HG02642 (cell line): ENCODE measurements around the gene RPS25.
"Not testable (repeated sequence)": the region's sequence is repeated elsewhere in the genome, so short reads cannot be mapped to it uniquely, and the experiment has no call there.

Experiments used
- ATAC-seq: cut with Tn5 transposase; IDR thresholded peaks from one replicate; pipeline ENCODE4 v1.9.1; 2021; ENCODE audit warnings: mild to moderate bottlenecking; ENCODE audit not compliant: unreplicated experiment, poor library complexity

The RPS25 gene

GRCh38 chr11:119019996-119020395 is 1.9 kb upstream of the RPS25 start:
- no peak for ATAC-seq

DNA sequence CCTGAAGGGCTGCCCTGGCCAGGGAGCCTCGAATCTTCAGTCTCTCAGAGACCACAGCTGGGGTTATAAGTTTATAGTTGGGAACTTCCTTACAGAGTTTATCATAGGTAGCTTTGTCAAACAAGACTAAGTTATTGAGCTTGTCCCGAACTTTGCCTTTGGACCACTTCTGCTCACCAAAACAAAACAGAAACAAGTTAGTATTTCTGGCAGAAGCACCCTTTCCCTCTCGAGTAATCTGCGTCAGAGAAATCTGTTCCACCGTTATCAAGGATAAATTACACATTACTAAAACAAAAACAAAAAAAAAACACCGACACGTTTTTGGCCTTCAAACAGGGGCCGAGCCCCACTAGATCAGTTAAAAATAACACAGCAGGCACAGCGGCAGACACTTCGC is 766 bp downstream of the RPS25 start:
- not testable (repeated sequence) for ATAC-seq

DNA sequence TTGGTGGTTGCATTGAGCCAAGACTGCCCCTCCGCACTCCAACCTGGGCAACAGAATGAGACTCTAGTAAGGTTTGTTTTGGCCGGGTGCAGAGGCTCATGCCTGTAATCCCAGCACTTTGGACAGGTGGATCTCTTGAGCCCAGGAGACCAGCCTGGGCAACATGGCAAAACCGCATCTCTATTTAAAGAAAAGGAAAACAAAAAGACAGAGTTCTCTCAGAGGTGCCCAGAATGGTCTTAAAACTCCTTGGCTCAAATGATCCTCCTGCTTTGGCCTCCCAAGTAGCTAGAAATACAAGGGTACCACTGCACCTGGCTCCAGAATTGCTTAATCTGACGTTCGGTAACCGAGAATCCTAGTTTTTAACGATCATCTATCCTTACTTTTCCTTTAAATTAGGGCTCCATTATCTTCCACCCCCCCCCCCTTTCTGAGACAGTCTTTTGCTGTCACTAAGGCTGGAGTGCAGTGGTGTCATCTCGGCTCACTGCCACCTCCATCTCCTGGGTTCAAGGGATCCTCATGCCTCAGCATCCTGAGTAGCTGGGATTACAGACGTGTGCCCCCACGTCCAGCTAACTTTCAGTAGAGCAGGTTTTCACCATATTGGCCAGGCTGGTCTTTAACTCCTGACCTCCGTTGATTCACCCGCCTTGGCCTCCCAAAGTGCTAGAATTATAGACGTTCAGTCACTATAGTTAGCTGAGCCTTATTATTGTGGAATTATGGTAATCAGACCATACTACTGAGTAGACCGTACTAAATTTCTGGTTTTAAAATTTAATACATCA is 1.7 kb downstream of the RPS25 start:
- no peak for ATAC-seq

GRCh38 chr11:119015054-119015611 is 3.0 kb downstream of the RPS25 start:
- ATAC-seq: no peak

GRCh38 chr11:119014209-119014924 is 3.8 kb downstream of the RPS25 start:
- no peak for ATAC-seq

DNA sequence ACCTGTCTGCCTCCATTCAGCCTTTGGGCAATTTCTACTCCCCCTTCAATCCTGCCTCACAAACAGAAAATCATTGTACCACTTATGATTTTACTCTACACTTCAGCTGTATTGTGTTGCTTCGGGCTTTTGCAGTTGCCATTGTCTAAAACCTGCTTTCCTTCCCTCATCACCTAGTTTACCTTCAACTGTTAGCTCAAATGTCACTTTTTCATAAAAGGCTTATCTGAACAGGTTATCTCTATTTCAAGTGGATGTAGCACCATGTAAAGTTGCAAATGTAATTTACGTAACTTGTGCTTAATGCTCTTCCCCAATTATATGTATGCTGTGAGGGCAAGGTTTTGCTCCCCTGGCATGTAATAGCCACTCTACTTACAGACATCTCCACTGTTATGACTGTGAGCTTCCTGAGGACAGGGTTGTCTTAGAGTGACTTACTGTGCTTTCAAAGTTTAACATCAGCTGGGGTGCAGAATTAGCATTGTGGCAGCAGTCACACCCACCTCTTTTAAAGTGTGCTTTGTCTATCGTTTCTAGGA is 5.4 kb downstream of the RPS25 start:
- ATAC-seq: no peak

DNA sequence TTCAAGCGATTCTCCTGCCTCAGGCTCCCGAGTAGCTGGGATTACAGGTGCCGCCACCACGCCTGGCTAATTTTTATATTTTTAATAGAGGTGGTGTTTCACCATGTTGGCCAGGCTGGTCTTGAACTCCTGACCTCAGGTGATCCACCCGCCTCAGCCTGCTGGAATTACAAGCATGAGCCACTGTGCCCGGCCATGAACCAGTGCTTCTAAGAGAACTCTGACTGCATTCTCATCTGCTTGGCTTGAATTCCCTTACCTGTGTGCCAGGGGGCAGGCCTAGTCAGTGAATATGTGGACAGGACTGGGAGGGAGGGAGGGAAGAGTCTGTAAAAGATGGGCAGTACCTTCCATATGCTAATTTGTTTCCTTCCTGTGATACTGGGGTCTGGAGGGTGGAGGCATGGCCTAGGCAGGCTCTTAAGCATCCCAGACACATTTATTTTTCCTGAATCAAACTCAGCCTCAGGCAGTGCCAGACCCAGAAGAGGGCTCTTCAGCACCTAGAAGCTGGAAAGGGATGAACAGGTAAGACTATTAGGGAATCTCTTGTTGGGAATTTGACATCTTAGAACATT is 6.6 kb downstream of the RPS25 start:
- no peak for ATAC-seq

DNA sequence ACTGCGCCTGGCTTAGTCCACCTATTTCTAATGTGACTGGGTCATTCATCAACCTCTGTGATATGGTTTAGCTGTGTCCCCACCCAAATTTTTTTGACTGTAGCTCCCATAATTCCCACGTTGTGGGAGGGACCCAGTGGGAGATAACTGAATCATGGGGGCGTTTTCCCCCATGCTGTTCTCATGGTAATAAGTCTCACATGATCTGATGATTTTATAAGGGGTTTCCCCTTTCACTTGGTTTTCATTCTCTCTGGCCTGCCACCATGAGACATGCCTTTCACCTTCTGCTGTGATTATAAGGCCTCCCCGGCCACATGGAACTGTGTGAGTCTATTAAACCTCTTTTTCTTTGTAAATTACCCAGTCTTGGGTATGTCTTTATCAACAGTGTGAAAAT is 11.5 kb downstream of the RPS25 start:
- no peak for ATAC-seq

GRCh38 chr11:119000906-119001305 is 17.2 kb downstream of the RPS25 start:
- no peak for ATAC-seq

DNA sequence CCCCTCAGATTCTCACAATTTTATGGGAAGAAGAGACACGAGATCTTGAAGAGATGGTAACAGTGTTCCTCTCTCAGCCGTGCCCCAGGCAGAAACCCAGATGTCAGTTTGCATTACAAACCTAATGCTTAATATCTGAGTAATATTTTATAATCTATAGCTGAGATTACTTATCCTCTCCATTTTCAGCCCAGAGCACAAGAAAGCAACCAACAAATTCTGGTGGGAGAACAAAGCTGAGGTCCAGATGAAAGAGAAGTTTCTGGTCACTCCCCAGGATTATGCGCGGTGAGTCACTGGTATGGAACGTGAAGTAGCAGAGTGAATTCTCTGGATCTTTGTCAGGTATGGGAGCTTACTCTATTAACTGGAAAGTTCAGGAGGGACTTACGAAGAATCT is 19.3 kb downstream of the RPS25 start:
- no peak for ATAC-seq

- ATAC-seq: no peak
Measured at GRCh38 chr11:118998388-118998717, 19.8 kb downstream of the RPS25 start.

- ATAC-seq: peak; percentile 94
Measured at GRCh38 chr11:118997627-118998387, 20.3 kb downstream of the RPS25 start, which contains the start of gene CENATAC. TSS of gene CENATAC (plus strand) at chr11:118998138. CDS start at chr11:118998198, 60 bp downstream.

GRCh38 chr11:118996926-118997626 is 21.1 kb downstream of the RPS25 start:
- ATAC-seq: peak; percentile 7

DNA sequence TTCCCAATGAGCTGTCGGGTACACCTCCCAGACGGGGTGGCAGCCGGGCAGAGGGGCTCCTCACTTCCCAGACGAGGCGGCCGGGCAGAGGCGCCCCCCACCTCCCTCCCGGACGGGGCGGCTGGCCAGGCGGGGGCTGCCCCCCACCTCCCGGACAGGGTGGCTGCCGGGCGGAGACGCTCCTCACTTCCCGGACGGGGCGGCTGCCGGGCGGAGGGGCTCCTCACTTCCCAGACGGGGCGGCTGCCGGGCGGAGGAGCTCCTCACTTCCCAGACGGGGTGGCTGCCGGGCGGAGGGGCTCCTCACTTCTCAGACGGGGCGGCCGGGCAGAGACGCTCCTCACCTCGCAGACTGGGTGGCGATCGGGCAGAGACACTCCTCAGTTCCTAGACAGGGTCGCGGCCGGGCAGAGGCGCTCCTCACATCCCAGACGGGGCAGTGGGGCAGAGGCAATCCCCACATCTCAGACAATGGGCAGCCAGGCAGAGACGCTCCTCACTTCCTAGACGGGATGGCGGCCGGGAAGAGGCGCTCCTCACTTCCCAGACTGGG is 26.6 kb downstream of the RPS25 start:
- not testable (repeated sequence) for ATAC-seq

- ATAC-seq: no peak
Measured at GRCh38 chr11:118988280-118988679, 29.9 kb downstream of the RPS25 start.

DNA sequence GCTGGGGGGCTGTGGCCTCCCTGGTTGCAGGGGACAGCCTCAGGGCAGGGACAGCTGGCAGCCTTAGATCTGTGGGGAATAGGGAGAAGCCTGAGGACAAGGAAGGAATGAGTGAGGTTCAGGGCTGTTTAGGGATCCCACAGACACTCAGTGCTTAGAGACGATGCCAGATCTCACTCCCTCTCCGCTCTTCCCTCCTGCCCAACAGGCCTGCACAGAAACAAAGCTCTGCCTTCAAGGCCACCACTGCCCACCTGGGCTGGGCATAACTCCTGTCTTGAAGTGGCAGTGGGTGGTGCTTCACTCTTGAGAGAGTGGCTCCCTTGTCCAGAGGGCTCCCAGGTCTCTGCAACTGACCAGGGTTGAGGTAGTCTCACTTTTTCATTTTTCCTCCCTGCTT is 33.3 kb downstream of the RPS25 start:
- no peak for ATAC-seq

DNA sequence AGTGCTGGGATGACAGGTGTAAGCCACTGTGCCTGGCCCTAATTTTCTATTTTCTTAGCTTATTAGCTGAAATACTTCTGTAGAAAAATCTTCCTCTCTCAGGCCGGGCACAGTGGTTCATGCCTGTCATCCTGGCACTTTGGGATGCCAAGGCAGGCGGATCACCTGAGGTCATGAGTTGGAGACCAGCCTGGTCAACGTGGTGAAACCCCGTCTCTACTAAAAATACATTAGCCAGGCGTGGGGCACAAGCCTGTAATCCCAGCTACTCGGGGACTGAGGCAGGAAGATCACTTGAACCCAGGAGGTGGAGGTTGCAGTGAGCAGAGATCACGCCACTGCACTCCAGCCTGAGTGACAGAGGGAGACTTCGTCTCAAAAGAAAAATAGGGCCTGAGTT is 33.8 kb downstream of the RPS25 start:
- ATAC-seq: not testable (repeated sequence)

- ATAC-seq: no peak
Measured at GRCh38 chr11:118980191-118980881, 37.8 kb downstream of the RPS25 start.

DNA sequence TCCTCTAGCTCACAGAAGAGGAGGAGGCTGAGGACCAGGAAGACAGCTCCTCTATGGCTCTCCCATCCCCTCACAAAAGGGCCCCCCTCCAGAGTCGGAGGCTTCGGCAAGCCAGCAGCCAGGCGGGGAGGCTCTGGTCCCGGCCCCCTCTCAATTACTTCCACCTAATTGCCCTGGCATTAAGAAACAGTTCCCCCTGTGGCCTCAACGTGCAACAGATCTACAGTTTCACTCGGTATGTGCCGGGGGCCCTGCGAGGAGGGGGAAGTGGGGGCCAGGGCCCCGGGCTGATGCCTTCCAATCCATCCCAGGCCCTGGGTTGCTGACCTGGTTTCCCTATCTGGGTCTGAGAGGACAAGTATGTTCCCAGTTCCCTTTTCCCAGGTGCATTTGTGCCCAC is 38.7 kb downstream of the RPS25 start:
- no peak for ATAC-seq
